ENCODE results near the gene MARK1.

MARK1 gene

GRCh38 chr1:220690140-220691052 is 162.5 kb downstream of the MARK1 start, which contains the start of gene C1orf115:
C1orf115 (plus strand) TSS chr1:220690363; CDS start chr1:220690403, 40 bp downstream.
- peak; percentile 64 for DNase-seq (ENCODE audit: low read depth)

DNA sequence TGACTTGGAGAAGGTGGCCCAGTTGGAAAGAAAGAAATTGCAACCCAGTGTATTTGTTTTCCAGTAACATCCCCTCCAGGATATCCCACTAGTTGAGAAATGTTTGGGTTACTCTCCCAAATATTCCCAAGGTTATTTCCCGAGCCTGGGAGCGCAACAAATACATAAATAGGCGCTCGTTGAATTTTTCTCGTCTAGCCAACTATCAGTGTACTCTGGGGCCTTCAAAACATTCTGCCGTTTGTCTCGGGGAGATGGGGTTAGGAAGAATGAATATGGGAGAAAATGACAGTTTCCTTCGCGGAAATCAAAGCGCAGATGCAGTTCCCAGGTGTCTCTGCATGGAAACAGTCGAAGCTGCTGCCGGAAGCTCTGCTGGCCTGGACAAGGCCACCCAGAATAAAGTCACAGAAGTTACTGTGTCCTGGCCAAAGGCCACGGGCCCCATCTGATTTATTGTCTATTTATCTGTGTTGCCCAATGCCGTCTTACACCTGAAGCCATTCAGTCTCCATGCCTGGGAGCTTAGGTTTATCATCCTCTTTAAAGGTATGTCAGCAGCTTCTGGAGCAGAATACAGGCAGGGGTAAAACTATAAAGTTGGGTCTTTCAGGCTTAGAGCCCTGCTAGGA is 163.2 kb downstream of the MARK1 start:
- DNase-seq (ENCODE audit: low read depth): no peak

GRCh38 chr1:220692436-220693228 is 164.7 kb downstream of the MARK1 start:
- peak; percentile 25 for DNase-seq (ENCODE audit: low read depth)

GRCh38 chr1:220694866-220695382 is 167.0 kb downstream of the MARK1 start:
- no peak for DNase-seq (ENCODE audit: low read depth)

DNA sequence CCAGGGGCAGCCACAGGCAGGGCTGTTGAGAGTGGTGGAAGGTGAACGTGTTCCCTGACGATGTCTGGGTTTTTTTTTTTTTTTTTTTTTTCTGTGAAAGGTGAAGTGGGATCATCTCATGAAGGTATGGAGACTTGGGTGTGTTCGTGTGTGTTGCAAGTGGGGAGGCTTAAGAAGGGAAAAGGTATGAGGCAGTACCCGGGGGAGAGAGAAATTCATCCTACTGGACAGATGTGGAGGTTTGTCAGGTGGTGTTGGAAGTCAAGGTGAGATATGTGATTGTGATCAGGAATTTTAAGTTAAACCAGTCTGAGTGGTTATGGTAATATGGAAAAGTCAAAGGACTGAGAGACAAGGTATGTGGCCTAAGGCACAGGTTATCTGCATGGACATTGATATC is 167.5 kb downstream of the MARK1 start:
- DNase-seq (ENCODE audit: low read depth): no peak

GRCh38 chr1:220696226-220696862 is 168.4 kb downstream of the MARK1 start:
- DNase-seq (ENCODE audit: low read depth): no peak

- peak; percentile 24 for DNase-seq (ENCODE audit: low read depth)
Measured at GRCh38 chr1:220696863-220697231, 168.9 kb downstream of the MARK1 start.

GRCh38 chr1:220697326-220697725 is 169.4 kb downstream of the MARK1 start:
- DNase-seq (ENCODE audit: low read depth): no peak

DNA sequence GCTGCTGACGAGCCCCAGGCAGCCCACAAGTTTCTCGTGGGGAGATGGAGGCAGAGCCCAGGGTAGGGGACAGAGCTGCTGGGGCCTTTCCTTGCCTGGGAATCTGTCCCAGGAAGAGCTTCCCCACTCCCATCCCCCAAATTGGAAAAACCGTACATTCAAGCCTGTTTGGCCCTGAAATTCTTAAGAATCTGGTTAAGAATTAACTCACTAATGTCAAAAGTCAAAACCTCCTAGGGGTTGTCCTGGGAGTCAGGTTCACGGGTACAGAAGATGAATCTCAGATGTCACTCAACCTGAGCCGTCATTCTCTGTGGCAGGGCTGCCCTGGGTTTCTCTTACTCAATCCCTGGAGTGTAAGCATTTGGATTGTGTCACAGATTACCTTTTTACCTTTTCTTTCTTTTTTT is 170.7 kb downstream of the MARK1 start:
- no peak for DNase-seq (ENCODE audit: low read depth)

DNA sequence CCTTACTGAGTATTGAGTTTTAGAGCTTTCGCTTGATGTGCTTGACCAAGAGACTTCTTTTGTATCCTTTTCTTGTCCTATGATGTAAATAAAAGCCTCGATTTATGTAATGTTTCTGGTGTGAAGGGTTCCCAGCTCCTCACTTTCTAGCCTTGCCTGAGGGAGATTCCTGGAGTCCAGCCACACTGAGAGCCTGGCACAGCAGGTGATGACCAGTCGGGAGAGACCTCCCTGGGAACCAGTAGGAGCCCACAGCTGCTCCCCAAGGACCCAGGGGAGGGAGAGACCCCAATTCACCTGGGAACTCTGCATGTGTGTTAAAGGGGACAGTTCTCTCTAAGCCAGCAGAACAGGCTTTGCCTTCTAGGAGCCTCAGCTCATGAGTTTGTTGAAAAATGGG is 171.1 kb downstream of the MARK1 start:
- no peak for DNase-seq (ENCODE audit: low read depth)

DNA sequence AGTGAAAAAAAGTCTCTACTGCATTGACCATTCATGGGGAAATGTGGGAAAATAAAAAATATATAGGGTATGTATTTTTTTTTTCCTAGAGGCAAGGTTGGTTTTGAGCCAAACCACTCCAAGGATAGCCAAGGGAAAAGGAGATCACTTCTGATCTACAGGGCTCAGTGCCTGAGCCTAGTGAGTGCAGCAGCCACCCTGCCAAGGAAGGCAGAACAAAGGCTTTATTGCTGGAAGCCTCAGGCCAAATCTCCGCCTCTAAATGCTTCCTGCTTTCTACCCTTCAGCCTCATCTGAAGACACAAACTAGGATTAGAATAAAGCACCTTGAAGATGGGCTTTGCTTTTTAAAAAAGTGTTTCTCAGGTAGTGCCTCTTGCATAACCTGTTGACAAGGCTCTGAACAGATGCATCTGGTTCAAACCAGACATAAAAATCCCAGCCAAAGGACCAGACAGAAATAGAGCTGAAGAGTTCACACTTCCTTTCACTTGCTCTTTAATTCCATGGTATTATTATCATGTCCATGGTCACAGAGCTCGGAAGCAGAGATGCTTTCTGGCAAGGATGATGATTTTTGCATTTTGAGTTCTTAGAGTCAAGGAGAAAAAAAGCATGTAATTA is 172.7 kb downstream of the MARK1 start:
- DNase-seq (ENCODE audit: low read depth): no peak

- DNase-seq (ENCODE audit: low read depth): no peak
Measured at GRCh38 chr1:220701974-220702373, 174.0 kb downstream of the MARK1 start.

- DNase-seq (ENCODE audit: low read depth): no peak
Measured at GRCh38 chr1:220702733-220703270, 174.9 kb downstream of the MARK1 start.

DNA sequence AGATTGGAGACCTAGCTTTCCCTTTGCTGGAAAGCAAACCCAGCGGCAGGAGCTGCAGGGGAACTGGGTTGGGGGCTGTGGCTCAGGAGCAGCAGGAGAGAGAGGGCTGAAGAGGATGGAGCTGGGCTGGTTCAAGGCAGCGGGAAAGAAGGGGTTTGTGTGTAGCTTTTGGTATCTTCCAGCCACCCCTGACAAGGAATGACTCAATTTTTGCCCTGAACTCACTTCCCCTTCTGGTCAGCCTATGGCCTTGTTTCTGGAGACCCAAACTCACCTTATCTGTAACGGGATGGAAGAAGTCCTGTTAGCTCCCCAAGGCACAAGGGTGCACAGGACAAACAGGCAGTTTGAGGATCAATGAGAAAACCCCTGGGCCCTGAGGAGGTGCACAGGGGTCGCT is 175.4 kb downstream of the MARK1 start:
- DNase-seq (ENCODE audit: low read depth): no peak

DNA sequence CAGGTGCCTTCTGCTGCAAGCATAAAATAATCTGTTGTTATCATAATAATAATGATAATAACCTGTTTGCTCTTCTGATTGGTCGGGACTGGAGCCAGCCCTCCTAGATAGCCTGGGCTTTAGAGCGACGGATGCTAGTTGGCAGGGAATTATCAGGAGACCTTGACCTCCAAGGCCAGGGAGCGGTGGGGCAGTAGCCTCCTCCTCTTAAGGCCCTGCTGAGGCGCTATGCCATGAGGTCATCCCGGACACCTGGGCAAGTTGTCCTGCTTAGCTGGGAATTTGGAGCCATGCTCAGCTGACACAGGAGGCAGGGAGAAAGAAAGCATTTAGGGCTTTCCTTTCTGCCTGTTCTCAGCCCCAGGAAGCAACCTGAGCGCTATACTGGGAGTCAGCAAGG is 177.8 kb downstream of the MARK1 start:
- no peak for DNase-seq (ENCODE audit: low read depth)

GRCh38 chr1:220706480-220706879 is 178.5 kb downstream of the MARK1 start:
- DNase-seq (ENCODE audit: low read depth): no peak

DNA sequence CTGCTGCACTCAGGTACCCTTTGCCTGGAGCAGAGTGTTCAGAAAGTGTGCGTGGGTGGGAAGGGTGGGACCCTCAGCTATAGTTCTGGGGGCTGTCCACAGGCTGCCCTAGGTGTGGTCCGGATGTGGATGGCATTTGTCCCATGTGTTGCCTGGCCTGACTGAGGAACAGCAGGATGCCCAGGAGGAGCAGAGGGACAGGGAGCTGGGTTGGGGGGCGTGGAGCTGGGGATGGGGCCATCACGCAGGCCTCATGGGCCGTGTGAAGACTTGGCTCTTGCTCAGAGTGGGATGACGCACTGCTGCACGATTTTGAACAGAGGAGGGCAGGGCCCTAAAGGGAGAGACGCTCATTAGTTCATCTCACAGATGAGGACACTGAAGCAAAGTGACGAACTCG is 179.2 kb downstream of the MARK1 start:
- no peak for DNase-seq (ENCODE audit: low read depth)

DNA sequence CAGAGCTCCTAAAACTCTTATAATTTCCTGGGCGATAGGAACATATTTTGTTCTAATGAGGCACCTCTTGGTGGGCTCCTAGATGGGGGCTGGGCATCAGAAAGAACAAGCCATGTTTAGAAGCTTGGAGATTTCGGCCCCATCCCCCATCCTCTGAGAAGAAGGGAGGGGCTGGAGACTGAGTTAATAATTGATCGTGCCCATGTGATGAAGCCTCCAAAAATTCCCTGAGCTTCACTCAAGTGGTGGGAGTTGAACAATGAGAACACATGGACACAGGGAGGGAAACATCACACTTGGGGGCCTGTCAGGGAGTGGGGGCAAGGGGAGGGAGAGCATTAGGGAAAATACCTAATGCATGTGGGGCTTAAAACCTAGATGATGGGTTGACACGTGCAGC is 180.3 kb downstream of the MARK1 start:
- no peak for DNase-seq (ENCODE audit: low read depth)

DNA sequence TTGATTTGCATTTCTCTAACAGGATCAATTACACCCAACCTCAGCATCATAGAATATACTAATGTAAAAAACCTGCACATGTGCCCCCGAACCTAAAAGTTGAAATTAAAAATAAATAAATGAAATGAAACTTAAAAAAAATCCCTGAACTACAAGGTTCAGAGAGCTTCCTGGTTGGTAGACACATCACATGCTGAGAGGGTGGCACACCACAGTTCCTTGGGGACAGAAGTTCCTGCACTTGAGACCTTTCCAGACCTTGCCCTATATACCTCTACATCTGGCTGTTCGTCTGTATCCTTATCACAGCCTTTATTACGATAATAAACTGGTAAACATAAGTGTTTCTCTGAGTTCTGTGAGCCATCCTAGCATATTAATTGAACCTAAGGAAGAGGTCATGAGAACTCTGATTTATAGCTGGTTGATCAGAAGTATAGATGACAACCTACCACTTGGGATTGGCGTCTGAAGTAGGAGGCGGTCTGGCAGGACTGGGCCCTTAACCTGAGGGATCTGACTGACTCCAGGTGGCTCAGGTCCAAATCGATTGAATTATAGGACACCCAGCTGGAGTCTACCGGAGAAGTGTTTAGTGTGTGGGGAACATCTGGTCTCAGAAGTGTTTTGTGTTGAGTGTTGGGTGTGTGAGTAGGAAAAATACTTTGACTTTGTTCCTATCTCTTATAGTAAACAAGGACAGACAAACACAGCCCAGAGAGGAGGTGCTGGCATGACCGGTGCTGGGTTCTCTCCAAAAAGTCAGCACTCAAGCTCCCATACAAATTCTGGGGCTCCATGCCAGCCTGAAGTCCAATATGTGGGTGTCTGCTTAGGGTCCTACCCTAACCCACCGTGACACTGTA is 181.2 kb downstream of the MARK1 start:
- no peak for DNase-seq (ENCODE audit: low read depth)

GRCh38 chr1:220710333-220710732 is 182.4 kb downstream of the MARK1 start:
- no peak for DNase-seq (ENCODE audit: low read depth)
